Measurements from ENCODE around the gene JPH3.

Gene JPH3

DNA sequence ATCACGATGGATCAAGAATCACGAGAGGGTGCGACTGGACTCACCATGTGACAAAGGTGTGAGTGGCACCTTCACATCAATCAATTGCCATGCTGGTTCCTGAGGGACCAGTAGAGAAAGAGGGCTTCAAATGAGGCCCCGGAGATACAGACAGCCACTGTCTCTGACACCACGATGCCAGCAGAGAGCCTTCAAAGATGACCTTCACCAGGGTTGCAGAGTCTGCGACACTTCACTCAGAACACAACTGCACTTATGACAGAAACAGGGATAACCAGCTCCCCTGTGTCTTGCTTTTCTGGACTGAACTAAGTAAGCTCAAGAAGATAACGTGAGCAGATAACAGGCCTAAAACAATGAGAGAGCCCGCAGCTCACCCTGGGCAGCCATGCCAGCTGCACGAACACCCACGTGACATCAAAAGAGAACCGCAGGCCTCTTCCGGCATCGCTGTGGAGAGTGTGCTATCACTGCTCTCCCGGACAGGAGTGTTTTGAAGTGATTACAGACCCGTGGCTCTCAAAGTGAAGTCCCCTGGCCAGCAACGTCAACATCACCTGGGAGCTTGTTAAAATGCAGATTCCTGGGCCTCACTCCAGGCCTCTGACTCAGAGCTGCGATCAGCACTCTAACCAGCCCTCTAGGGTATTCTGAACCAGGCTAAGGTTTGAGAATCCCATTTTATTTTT, 127.1 kb downstream of the JPH3 start:
- TF ChIP-seq, protein P1, sequence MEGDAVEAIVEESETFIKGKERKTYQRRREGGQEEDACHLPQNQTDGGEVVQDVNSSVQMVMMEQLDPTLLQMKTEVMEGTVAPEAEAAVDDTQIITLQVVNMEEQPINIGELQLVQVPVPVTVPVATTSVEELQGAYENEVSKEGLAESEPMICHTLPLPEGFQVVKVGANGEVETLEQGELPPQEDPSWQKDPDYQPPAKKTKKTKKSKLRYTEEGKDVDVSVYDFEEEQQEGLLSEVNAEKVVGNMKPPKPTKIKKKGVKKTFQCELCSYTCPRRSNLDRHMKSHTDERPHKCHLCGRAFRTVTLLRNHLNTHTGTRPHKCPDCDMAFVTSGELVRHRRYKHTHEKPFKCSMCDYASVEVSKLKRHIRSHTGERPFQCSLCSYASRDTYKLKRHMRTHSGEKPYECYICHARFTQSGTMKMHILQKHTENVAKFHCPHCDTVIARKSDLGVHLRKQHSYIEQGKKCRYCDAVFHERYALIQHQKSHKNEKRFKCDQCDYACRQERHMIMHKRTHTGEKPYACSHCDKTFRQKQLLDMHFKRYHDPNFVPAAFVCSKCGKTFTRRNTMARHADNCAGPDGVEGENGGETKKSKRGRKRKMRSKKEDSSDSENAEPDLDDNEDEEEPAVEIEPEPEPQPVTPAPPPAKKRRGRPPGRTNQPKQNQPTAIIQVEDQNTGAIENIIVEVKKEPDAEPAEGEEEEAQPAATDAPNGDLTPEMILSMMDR (conservative IDR thresholded peaks at IDR 0.05; ENCODE audit: low read depth, low read length), result no peak
- DNase-seq (ENCODE audit: low read depth), result no peak
- no peak overlapping the region for H3K4me3 ChIP-seq (ENCODE audit: low read length)

DNA sequence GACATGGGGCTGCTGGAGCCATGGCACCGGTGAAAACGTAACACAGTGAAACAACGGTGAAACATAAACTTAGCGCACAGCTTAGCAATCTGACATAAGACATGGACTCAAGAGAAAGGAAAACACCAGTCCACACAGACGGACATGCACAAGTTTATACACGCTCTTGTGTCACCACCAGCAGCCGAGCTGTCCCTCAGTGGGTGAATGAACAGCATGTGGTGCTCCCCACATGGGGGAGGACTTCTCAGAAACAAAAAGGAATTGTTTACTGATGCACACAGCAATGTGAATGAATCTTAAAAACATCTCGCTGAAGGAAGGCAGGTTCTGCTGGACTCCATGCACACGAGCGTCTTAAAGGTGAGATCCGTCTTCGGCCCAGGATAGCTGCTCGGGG, 129.3 kb downstream of the JPH3 start:
- DNase-seq (ENCODE audit: low read depth), result no peak
- TF ChIP-seq, protein P1 (conservative IDR thresholded peaks at IDR 0.05; ENCODE audit: low read depth, low read length), result no peak
- no peak overlapping the region for H3K4me3 ChIP-seq (ENCODE audit: low read length)

DNA sequence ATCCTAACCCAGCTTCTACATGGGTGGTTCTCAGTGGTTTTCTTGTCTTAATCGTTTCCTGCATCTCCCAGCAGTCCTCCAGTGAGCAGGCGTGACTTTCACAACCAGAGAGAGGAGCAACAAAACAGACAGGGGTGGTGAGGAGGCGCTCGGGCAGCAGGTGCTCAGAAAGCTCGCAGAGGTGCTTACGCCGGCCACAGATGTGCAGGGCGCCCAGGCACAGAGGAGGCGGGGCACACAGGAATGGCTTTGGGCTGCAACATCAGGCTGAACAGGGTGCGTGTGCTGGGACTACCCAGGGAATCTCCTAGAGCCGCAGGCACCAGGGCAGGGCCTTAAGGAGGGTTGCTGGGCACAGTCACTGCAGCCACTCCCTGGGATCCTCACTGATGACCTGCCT, 130.9 kb downstream of the JPH3 start:
- DNase-seq (ENCODE audit: low read depth), result no peak
- no peak overlapping the region for H3K4me3 ChIP-seq (ENCODE audit: low read length)
- TF ChIP-seq, protein P1 (conservative IDR thresholded peaks at IDR 0.05; ENCODE audit: low read depth, low read length), result no peak

DNA sequence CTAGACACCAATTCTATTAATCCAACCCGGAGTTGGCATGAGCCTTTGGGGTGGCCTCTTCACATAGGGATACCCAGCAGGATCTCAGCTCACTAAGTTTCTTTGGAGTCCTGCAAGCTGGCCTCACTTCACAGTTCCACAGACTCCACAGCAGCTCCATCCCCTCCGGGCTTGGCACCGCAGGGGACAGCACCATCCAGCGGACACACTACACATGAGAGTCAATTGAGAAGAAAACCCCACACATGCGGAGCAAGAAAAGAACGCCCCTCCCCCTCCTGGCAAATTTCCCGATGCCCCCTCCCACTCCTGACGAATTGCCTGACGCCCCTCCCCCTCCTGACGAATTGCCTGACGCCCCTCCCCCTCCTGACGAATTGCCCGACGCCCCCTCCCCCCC, 132.3 kb downstream of the JPH3 start:
- TF ChIP-seq, protein P1 (conservative IDR thresholded peaks at IDR 0.05; ENCODE audit: low read depth, low read length), result no peak
- DNase-seq (ENCODE audit: low read depth), result no peak
- no peak overlapping the region for H3K4me3 ChIP-seq (ENCODE audit: low read length)

DNA sequence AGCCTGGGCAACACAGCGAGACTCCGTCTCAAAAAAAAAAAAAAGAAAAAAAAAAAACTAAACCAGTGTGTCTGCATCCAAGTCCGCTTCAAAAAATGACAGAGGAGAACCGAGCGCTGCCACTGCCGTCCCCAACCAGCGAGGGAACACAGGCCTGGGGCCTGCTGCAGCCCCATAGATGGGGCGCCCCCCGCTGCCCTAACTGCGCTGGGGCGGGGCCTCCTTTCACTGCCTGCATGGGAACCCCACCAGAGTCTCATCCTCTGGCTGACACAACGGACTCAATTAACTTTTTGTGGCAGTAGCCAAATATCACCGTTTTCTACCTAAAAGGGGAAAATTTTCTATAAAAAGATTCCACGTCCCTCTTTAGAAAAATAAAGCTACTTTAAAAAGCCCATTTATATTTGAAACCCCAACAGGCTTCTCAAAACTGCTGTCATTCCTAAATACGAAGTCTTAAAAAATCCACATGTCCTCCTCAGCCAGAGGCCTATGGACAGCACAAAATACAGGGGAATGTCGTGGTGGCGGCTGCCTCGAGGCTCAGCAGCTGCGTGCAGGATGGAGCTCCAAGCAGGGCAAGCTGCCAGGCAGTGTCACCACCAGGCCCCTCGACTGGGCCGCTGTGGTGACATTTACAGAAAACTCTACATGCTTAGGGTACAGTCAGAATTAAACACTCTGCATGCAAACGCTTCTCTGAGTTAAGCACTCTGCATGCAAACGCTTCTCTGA, 133.1 kb downstream of the JPH3 start:
- no peak for DNase-seq (ENCODE audit: low read depth)
- TF ChIP-seq, protein P1 (conservative IDR thresholded peaks at IDR 0.05; ENCODE audit: low read depth, low read length), result no peak
- no peak overlapping the region for H3K4me3 ChIP-seq (ENCODE audit: low read length)

DNA sequence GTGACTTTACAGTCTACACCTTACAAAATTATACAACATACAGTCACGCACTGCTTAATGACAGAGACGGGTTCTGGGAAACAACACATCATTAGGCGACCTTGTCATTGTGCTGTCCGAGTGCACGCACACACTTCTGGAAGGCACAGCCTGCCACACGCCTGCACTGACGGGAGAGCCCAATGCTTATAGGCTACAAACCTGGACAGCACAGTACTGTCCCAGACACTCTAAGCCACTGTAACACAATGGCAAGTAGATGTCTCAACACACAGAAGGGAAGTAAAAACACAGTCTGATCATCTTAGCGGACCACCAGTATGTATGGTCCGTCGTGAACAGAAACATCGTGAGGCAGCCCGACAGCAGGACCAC, 133.7 kb downstream of the JPH3 start:
- TF ChIP-seq, protein P1 (conservative IDR thresholded peaks at IDR 0.05; ENCODE audit: low read depth, low read length), result no peak
- no peak overlapping the region for H3K4me3 ChIP-seq (ENCODE audit: low read length)
- DNase-seq (ENCODE audit: low read depth), result no peak

DNA sequence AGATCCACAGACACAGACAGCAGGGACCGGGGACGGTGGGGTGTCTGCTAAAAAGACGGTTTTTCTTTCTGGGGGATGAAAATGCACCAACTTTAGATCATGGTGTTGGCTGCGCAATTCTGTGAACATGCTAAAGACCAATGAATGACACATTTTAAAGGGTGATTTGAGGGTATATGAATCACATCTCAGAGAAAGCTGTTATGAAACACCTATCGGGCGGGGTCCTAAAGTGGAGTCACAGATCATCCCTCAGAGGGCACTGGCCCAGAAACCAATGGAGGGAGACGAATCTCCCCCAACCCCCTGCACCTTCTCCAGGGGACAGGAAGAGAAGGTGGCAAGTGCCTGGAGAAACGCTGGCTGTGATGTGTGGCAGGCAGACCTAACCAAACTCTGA, 137.5 kb downstream of the JPH3 start:
- DNase-seq (ENCODE audit: low read depth), result no peak
- TF ChIP-seq, protein P1 (conservative IDR thresholded peaks at IDR 0.05; ENCODE audit: low read depth, low read length), result no peak

More for the DNA sequence above, 137.5 kb downstream of the JPH3 start:
- H3K4me3 ChIP-seq (ENCODE audit: low read length), result no peak overlapping the region
